Nephron progenitor cell (in vitro differentiated cells): ENCODE results near the gene SH3GL2.
A peak's percentile ranks its signal among the peaks of the same experiment; 100 is the strongest.

Experiments
- DNase-seq: peaks from one replicate; pipeline ENCODE4 v3.0.0; 2021
- H3K27ac Mint-ChIP-seq: 2 replicates; pipeline ENCODE4 v1.8.0; 2021; ENCODE audit warnings: mild to moderate bottlenecking, moderate library complexity, mixed read lengths
- H3K27me3 Mint-ChIP-seq: 2 replicates; pipeline ENCODE4 v1.8.0; 2021; ENCODE audit warnings: mild to moderate bottlenecking, low read depth, mixed read lengths; ENCODE audit not compliant: poor library complexity
- H3K36me3 Mint-ChIP-seq: 2 replicates; pipeline ENCODE4 v1.8.0; 2021; ENCODE audit warnings: low read depth, mixed read lengths
- H3K4me1 Mint-ChIP-seq: 2 replicates; pipeline ENCODE4 v1.8.0; 2021; ENCODE audit warnings: mixed read lengths
- H3K4me3 Mint-ChIP-seq: 2 replicates; pipeline ENCODE4 v1.8.0; 2021; ENCODE audit warnings: mild to moderate bottlenecking, moderate library complexity, mixed read lengths
- H3K9me3 Mint-ChIP-seq: 2 replicates; pipeline ENCODE4 v1.8.0; 2021; ENCODE audit warnings: mild to moderate bottlenecking, moderate library complexity, mixed read lengths
- CTCF ChIP-seq: fragments of 200-600 bp; sonication (generic); IDR thresholded peaks from 2 replicates; pipeline ENCODE4 v1.5.0; 2021; ENCODE audit warnings: antibody characterized with exemption

SH3GL2 gene

GRCh38 chr9:17772223-17772622 lies 193.4 kb downstream of the SH3GL2 start:
- Mint-ChIP-seq H3K27ac (no peak overlapping the region), H3K36me3 (no peaks in the 10 kb centered on the region), H3K9me3 (no peaks in the 10 kb centered on the region), H3K4me1 (no peaks in the 10 kb centered on the region), H3K4me3 (no peak overlapping the region), H3K27me3 (peaks cover 16% of the 10 kb centered on the region)
- no peak for TF ChIP-seq CTCF
- DNase-seq = no peak

- no peak overlapping the region for H3K27ac Mint-ChIP-seq
- no peak for TF ChIP-seq CTCF
These were observed 196.8 kb downstream of the SH3GL2 start for GRCh38 chr9:17775656-17776055.

GRCh38 chr9:17776735-17777134 lies 197.9 kb downstream of the SH3GL2 start:
- no peak for TF ChIP-seq CTCF

More at GRCh38 chr9:17775656-17776055, 196.8 kb downstream of the SH3GL2 start:
- H3K4me3 Mint-ChIP-seq = no peak overlapping the region
- no peaks in the 10 kb centered on the region for H3K4me1 Mint-ChIP-seq
- peaks cover 7% of the 10 kb centered on the region for H3K27me3 Mint-ChIP-seq
- no peaks in the 10 kb centered on the region for H3K36me3 Mint-ChIP-seq
- no peaks in the 10 kb centered on the region for H3K9me3 Mint-ChIP-seq
- no peak for DNase-seq

GRCh38 chr9:17777465-17777864 lies 198.6 kb downstream of the SH3GL2 start:
- Mint-ChIP-seq H3K27me3 (peaks cover 3% of the 10 kb centered on the region), H3K4me3 (no peak overlapping the region), H3K4me1 (no peaks in the 10 kb centered on the region), H3K27ac (peak overlapping the region; percentile 44), H3K36me3 (no peaks in the 10 kb centered on the region), H3K9me3 (peaks cover 6% of the 10 kb centered on the region)
- TF ChIP-seq CTCF = no peak
- no peak for DNase-seq

More at GRCh38 chr9:17776735-17777134, 197.9 kb downstream of the SH3GL2 start:
- peaks cover 3% of the 10 kb centered on the region for H3K27me3 Mint-ChIP-seq
- no peak overlapping the region for H3K4me3 Mint-ChIP-seq
- H3K4me1 Mint-ChIP-seq = no peaks in the 10 kb centered on the region
- DNase-seq = no peak
- H3K27ac Mint-ChIP-seq = no peak overlapping the region
- no peaks in the 10 kb centered on the region for H3K36me3 Mint-ChIP-seq
- peaks cover 5% of the 10 kb centered on the region for H3K9me3 Mint-ChIP-seq

GRCh38 chr9:17782430-17783149 lies 203.7 kb downstream of the SH3GL2 start:
- no peak for TF ChIP-seq CTCF
- Mint-ChIP-seq H3K4me1 (no peaks in the 10 kb centered on the region), H3K27ac (no peak overlapping the region), H3K27me3 (peaks cover 4% of the 10 kb centered on the region), H3K36me3 (no peaks in the 10 kb centered on the region), H3K4me3 (no peak overlapping the region), H3K9me3 (peaks cover 6% of the 10 kb centered on the region)
- DNase-seq = no peak

GRCh38 chr9:17783227-17783626 lies 204.4 kb downstream of the SH3GL2 start:
- no peak for TF ChIP-seq CTCF
- Mint-ChIP-seq H3K4me1 (no peaks in the 10 kb centered on the region), H3K9me3 (peaks cover 6% of the 10 kb centered on the region), H3K4me3 (no peak overlapping the region), H3K27me3 (peaks cover 4% of the 10 kb centered on the region), H3K36me3 (no peaks in the 10 kb centered on the region), H3K27ac (no peak overlapping the region)
- no peak for DNase-seq
